Measurements from ENCODE around the gene FBXO28. TPM values are rescaled to one million over a fixed set of nuclear protein-coding genes. Genes with fewer than 3 reads are reported as not detected.

The FBXO28 gene
- total and polyA plus RNA-seq, 2 experiments from 2014 or later: 17.1 to 26.6 TPM

DNA sequence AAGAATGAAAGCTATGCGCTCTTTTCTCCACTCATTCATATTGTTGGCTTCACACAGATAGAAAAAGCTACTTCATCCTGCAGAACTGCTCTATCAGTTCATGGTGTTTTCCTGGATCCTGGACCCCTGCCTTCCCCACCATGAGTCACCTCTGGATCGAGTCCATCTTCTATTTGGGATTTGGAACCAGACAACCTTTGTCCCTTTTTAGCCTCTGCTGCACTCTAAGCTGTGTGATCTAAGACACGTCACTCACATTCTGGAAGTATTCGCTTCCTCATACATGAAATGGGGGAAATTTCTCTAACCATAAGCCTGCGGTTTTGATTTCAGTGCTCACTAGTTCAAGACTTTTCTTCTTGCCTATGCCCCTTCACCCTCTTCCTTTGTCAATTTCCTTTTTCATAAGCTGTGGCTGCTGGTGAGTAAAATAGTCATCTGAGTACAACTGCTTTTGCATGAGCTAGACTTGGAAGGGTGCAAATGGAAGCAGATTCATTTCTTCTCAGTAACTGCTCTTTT, 55.0 kb downstream of the FBXO28 start:
- 82% methylated on average over 5 of the region's 5 CpGs for WGBS (ENCODE audit: low lambda C conversion rate, missing lambda C conversion rate)
- H3K9me3 ChIP-seq (ENCODE audit: low read depth): no peaks in the 10 kb centered on the region
- H4K20me1 ChIP-seq (ENCODE audit: insufficient read depth, poor library complexity, severe bottlenecking): no peaks in the 10 kb centered on the region
- H3K4me3 ChIP-seq: no peak overlapping the region
- H2AFZ ChIP-seq: peak overlapping the region; percentile 24
- TF ChIP-seq EZH2 (IDR thresholded peaks at IDR 0.05; ENCODE audit: borderline replicate concordance) (no peak), EZH2phosphoT487 (IDR thresholded peaks at IDR 0.05; ENCODE audit: low read depth, severe bottlenecking, unreplicated experiment) (no peak), CTCF (IDR thresholded peaks at IDR 0.05; ENCODE audit: poor library complexity) (no peak)
- no peak for DNase-seq (ENCODE audit: low spot score)
- peaks cover 7% of the 10 kb centered on the region for H3K4me1 ChIP-seq (ENCODE audit: insufficient read depth)
- H3K79me2 ChIP-seq: no peaks in the 10 kb centered on the region
- no peak overlapping the region for H3K27ac ChIP-seq
- H3K4me2 ChIP-seq: no peak overlapping the region
- H3K36me3 ChIP-seq (replicated peaks; ENCODE audit: insufficient read depth, low read depth): no peaks in the 10 kb centered on the region
- H3K9me2 ChIP-seq (replicated peaks; ENCODE audit: insufficient read depth): no peaks in the 10 kb centered on the region
- no peaks in the 10 kb centered on the region for H3K27me3 ChIP-seq

DNA sequence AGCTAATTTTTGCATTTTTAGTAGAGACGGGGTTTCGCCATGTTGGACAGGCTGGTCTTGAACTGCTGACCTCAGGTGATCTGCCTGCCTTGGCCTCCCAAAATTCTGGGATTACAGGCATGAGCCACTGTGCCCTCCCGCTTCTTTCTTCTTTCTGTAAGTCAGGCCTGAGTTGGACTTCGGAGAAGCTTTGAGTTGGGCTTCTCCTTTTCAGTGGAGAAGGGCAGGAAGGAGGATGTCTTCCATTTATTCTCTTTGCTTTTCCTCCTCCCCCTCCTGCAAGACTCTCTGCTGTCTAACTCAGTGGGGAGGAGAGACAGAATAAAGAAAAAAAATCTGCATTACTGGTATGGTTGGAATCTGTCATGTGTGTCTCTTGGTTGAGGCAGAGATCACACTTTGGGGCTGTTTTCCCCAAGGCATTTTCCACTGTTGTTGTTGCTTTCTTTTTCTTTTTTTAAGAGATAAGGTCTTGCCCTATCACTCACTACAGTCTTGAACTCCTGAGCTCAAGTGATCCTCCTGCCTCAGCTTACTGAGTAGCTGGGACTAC, 55.9 kb downstream of the FBXO28 start:
- Histone ChIP-seq H3K4me3 (no peak overlapping the region), H3K27ac (no peak overlapping the region), H3K36me3 (replicated peaks; ENCODE audit: insufficient read depth, low read depth) (no peaks in the 10 kb centered on the region), H3K9me3 (ENCODE audit: low read depth) (no peaks in the 10 kb centered on the region), H3K4me1 (ENCODE audit: insufficient read depth) (no peaks in the 10 kb centered on the region), H3K27me3 (no peaks in the 10 kb centered on the region), H4K20me1 (ENCODE audit: insufficient read depth, poor library complexity, severe bottlenecking) (no peaks in the 10 kb centered on the region), H2AFZ (no peak overlapping the region), H3K79me2 (no peaks in the 10 kb centered on the region), H3K9me2 (replicated peaks; ENCODE audit: insufficient read depth) (no peaks in the 10 kb centered on the region), H3K4me2 (no peak overlapping the region)
- whole genome bisulfite sequencing (ENCODE audit: low lambda C conversion rate, missing lambda C conversion rate): 98% methylated on average over 4 of the region's 4 CpGs
- TF ChIP-seq CTCF (IDR thresholded peaks at IDR 0.05; ENCODE audit: poor library complexity): no peak
- no peak for TF ChIP-seq EZH2phosphoT487 (IDR thresholded peaks at IDR 0.05; ENCODE audit: low read depth, severe bottlenecking, unreplicated experiment)
- no peak for TF ChIP-seq EZH2 (IDR thresholded peaks at IDR 0.05; ENCODE audit: borderline replicate concordance)
- no peak for DNase-seq (ENCODE audit: low spot score)

- 87% methylated on average over 4 of the region's 4 CpGs for WGBS (ENCODE audit: low lambda C conversion rate, missing lambda C conversion rate)
- no peak overlapping the region for H3K4me2 ChIP-seq
- H3K27ac ChIP-seq: no peak overlapping the region
- H2AFZ ChIP-seq: no peak overlapping the region
- H3K79me2 ChIP-seq: no peaks in the 10 kb centered on the region
- no peaks in the 10 kb centered on the region for H3K9me2 ChIP-seq (replicated peaks; ENCODE audit: insufficient read depth)
- no peaks in the 10 kb centered on the region for H3K9me3 ChIP-seq (ENCODE audit: low read depth)
- no peaks in the 10 kb centered on the region for H3K36me3 ChIP-seq (replicated peaks; ENCODE audit: insufficient read depth, low read depth)
- no peak for DNase-seq (ENCODE audit: low spot score)
- no peak for TF ChIP-seq EZH2phosphoT487 (IDR thresholded peaks at IDR 0.05; ENCODE audit: low read depth, severe bottlenecking, unreplicated experiment)
- H3K4me1 ChIP-seq (ENCODE audit: insufficient read depth): peaks cover under 1% of the 10 kb centered on the region
- H4K20me1 ChIP-seq (ENCODE audit: insufficient read depth, poor library complexity, severe bottlenecking): no peaks in the 10 kb centered on the region
- H3K4me3 ChIP-seq: no peak overlapping the region
- no peaks in the 10 kb centered on the region for H3K27me3 ChIP-seq
These were observed 56.4 kb downstream of the FBXO28 start for GRCh38 chr1:224170343-224170742.

- Histone ChIP-seq H3K27ac (no peak overlapping the region), H3K27me3 (no peaks in the 10 kb centered on the region), H2AFZ (no peak overlapping the region), H3K9me3 (ENCODE audit: low read depth) (no peaks in the 10 kb centered on the region), H3K79me2 (no peaks in the 10 kb centered on the region), H3K4me2 (no peak overlapping the region), H3K4me3 (no peak overlapping the region), H3K36me3 (replicated peaks; ENCODE audit: insufficient read depth, low read depth) (no peaks in the 10 kb centered on the region), H3K4me1 (ENCODE audit: insufficient read depth) (peaks cover 6% of the 10 kb centered on the region), H3K9me2 (replicated peaks; ENCODE audit: insufficient read depth) (no peaks in the 10 kb centered on the region), H4K20me1 (ENCODE audit: insufficient read depth, poor library complexity, severe bottlenecking) (no peaks in the 10 kb centered on the region)
- 92% methylated on average over 9 of the region's 9 CpGs for WGBS (ENCODE audit: low lambda C conversion rate, missing lambda C conversion rate)
- TF ChIP-seq EZH2phosphoT487 (IDR thresholded peaks at IDR 0.05; ENCODE audit: low read depth, severe bottlenecking, unreplicated experiment): no peak
- no peak for TF ChIP-seq EZH2 (IDR thresholded peaks at IDR 0.05; ENCODE audit: borderline replicate concordance)
- peak; percentile 39 for TF ChIP-seq CTCF (IDR thresholded peaks at IDR 0.05; ENCODE audit: poor library complexity)
- DNase-seq (ENCODE audit: low spot score): no peak
These were observed 57.0 kb downstream of the FBXO28 start for GRCh38 chr1:224170748-224171478.

All from hepatocyte (in vitro differentiated cells).